ENCODE data around the gene TIE1.

DNA sequence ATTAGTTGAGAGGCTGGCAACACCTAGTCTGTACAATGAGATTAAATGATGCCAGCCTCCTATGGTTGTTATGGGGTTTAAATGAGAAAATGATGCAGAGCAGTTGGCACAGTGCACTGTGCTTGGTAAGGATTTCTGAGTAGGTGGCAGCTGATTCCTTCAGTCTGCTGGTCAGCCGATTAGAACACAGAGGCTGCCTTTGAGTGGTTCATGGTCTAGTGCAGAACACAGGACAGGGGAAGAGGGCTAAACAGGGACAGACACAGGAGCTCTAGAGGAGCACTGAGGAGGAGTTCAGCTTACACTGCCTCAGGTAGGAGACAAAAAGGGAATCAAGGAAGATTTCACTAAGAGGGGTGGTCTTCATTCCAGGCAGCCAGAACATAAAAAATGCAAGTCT is 1.4 kb downstream of the TIE1 start:
- TF ChIP-seq, protein P1, sequence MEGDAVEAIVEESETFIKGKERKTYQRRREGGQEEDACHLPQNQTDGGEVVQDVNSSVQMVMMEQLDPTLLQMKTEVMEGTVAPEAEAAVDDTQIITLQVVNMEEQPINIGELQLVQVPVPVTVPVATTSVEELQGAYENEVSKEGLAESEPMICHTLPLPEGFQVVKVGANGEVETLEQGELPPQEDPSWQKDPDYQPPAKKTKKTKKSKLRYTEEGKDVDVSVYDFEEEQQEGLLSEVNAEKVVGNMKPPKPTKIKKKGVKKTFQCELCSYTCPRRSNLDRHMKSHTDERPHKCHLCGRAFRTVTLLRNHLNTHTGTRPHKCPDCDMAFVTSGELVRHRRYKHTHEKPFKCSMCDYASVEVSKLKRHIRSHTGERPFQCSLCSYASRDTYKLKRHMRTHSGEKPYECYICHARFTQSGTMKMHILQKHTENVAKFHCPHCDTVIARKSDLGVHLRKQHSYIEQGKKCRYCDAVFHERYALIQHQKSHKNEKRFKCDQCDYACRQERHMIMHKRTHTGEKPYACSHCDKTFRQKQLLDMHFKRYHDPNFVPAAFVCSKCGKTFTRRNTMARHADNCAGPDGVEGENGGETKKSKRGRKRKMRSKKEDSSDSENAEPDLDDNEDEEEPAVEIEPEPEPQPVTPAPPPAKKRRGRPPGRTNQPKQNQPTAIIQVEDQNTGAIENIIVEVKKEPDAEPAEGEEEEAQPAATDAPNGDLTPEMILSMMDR (IDR thresholded peaks at IDR 0.05 in 4 of 5, conservative IDR thresholded peaks at IDR 0.05 in 1 of 5): no peak
- TF ChIP-seq POLR2A (IDR thresholded peaks at IDR 0.05): no peak
